ENCODE measurements around the gene CFAP97D1.
"Not testable (repeated sequence)": the region's sequence is repeated elsewhere in the genome, so short reads cannot be mapped to it uniquely, and the experiment has no call there.

Gene CFAP97D1

DNA sequence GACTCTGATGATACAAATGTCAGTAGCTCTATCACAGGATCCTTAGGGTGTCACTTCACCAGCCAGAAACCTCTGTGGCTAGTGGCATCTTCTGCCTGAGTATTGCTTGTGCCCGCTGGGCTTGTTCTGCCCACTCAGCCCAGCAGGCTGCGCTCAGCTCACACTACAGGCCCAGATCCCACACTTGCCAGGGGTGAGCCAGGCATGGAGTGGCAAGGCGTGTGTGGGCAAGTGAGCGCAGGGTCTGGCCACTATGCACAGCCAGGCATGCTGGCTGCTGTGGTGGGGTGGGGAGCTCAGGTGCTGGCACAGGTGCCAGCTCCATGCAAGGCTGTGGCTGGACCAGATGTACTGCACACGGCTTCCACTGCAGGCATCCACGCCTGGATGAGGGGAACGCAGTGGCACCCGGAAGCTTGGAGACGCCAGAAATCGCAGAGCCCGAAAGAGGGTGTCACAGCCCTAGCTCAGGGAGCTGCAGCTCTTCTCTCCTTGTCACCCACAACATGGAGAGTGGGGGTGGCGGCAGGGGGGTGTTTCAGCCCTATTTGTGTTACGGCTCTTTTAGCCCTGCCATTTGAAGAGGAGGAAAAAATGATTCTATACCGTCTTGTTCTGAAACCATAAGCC, 10.2 kb downstream of the CFAP97D1 start:
- in situ Hi-C loops (cut with MboI; ENCODE audit: low sequenced_read_pairs), result no loop called here

DNA sequence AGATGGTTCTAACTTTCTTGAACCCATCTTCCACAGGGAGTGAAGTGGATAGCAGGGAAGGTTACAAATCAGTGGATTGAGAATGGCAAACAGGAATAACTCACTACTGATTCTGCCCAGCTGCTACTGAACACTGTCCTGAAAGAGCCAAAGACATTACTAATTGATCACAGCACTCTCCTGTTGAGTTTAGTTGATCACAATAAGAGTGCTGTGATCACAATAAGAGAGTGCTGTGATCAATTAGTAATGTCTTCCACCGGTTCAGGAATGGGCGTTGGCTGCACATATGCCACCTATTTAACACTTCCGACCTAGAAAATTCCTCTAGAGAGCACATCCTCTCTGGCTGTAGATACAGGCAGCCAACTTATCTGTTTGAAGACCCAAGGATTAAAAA, 11.4 kb downstream of the CFAP97D1 start:
- in situ Hi-C loops (cut with MboI; ENCODE audit: low sequenced_read_pairs), result no loop called here

DNA sequence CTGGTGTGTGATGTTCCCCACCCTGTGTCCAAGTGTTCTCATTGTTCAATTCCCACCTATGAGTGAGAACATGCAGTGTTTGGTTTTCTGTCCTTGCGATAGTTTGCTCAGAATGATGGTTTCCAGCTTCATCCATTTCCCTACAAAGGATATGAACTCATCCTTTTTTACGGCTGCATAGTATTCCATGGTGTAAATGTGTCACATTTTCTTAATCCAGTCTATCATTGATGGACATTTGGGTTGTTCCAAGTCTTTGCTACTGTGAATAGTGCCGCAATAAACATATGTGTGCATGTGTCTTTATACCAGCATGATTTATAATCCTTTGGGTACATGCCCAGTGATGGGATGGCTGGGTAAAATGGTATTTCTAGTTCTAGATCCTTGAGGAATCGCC, 12.4 kb downstream of the CFAP97D1 start:
- in situ Hi-C loops (cut with MboI; ENCODE audit: low sequenced_read_pairs), result not testable (repeated sequence)

DNA sequence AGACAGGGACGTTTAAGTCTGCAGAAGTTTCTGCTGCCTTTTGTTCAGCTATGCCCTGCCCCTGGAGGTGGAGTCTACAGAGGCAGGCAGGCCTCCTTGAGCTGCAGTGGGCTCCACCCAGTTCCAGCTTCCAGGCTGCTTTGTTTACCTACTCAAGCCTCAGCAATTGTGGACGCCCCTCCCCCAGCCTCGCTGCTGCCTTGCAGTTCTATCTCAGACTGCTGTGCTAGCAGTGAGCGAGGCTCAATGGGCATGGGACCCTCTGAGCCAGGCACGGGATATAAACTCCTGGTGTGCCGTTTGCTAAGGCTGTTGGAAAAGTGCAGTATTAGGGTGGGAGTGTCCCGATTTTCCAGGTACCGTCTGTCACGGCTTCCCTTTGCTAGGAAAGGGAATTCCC, 17.8 kb downstream of the CFAP97D1 start:
- in situ Hi-C loops (cut with MboI; ENCODE audit: low sequenced_read_pairs), result not testable (repeated sequence)

DNA sequence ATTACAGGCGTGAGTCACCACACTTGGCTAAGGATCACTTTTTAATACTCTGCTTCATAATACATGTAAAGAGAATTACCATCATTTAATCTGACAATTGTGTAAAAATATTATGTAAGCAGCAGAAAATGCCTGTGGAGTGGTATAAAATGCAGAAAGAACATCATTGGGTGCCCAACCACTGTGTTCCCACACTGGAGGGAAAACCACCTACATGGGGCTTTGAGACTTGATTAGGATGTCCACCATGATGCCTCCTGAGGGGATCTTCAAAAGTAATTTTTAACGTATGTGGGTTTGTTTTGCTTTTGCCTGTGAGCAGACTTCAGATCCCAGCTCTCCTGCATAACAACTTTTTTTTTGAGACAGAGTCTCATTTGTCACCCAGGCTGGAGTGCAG, 18.8 kb downstream of the CFAP97D1 start:
- in situ Hi-C loops (cut with MboI; ENCODE audit: low sequenced_read_pairs), result no loop called here

DNA sequence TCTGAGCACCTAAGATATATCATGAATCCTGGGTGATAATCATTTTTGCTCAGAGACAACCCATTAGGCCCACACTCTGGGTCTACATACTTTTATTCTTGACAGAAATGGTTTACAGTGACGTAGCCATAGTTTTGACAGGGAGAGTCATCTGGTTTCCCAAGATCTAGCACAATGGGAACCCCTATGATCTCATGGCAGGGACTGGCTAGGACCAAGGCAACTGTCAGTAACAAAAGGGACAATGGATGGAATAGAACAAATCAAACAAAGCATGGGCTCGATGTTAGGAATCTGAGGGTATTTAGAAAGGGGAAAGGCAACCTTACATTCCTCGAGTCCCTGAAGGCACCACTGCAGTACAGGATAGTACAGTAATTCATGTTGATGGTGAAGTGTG, 20.5 kb downstream of the CFAP97D1 start:
- in situ Hi-C loops (cut with MboI; ENCODE audit: low sequenced_read_pairs), result no loop called here

DNA sequence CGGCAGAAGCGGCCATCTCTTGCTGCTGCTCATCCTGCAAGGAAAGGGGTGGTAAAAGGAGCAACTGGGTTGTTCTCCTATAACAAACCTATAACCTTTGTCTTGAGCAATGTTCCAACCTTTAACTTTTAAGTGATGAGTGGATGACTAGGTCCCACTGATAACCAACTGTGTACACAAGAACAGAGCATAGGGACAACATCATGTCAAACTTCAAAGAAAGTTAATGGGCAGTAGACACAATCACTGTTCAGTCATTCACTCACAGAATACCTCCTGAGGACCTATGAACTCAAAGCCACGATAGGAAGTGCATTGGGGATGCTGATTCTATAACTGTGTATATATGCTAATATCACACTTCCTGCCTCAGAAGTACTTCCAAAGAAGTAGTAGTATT, 21.6 kb downstream of the CFAP97D1 start:
- in situ Hi-C loops (cut with MboI; ENCODE audit: low sequenced_read_pairs), result no loop called here

DNA sequence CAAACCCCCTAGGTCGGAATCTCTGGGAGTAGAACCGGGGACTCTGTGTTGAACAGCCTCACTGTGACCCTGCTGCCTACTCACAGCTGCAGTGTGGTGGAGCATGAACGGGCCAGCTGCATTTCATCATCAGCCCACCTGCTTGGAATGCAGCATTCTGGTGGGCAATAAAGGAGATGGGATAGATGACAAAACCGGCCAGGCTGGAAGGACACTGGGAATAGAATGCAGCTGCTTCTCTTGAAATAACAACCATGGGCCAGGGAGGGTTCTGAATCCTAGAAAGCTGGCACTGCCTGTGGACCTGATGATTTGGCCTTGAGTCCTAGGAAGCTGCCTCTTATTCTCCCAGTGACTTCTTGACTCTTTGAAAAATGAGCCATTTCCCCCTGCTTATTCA, 23.5 kb downstream of the CFAP97D1 start:
- in situ Hi-C loops (cut with MboI; ENCODE audit: low sequenced_read_pairs), result no loop called here

DNA sequence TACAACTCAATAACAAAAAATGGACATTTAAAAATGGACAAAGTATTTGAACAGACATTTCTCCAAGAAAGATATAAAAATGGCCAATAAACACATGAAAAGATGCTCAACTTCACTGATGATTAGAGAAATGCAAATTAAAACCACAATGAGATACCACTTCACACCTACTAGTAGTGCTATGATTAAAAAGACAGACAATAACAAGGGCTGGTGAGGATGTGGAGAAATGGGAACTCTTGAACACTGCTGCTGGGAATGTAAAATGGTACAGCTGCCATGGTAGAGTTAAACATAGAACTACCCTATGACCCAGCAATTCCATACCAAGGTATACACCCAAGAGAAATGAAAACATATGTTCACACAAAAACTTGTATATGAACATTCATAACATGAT, 24.9 kb downstream of the CFAP97D1 start:
- in situ Hi-C loops (cut with MboI; ENCODE audit: low sequenced_read_pairs), result no loop called here

DNA sequence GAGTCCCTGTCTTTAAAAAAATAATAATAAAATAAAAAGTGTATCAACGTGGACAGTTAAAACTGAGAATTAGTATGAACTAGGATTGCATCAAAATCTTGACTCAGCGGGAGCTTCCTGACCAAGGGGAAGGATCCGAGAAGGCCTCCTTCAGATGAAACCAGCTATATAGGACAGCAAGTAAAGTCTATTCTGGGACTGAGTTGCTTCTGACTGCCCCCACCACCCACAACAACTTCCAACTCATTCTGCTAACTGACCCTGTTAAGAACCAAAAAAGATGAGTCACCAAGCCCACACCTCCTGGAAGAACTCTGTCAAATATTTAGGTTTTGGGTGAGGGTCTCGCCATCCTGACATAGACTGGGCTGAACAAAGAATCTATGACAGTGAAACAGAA, 27.8 kb downstream of the CFAP97D1 start:
- in situ Hi-C loops (cut with MboI; ENCODE audit: low sequenced_read_pairs), result no loop called here

DNA sequence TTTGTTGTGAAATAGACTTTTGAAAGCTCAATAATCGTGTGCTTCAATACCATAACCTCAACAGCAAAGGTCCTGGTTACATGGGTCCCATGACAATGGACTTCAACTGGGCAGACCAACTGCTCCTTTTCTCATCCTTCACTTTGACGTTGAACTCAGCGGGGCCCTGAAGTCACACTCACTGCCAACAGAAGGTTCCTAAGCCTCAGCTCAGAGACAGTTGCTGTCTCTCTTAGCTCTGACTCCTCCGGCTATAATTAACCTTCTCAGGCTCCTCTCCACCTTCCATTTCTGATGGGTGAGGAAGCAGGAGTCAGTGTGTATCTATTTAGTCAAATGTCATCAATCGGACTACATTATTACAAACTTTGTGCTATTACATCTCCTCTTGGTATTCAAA, 28.9 kb downstream of the CFAP97D1 start:
- in situ Hi-C loops (cut with MboI; ENCODE audit: low sequenced_read_pairs), result no loop called here

DNA sequence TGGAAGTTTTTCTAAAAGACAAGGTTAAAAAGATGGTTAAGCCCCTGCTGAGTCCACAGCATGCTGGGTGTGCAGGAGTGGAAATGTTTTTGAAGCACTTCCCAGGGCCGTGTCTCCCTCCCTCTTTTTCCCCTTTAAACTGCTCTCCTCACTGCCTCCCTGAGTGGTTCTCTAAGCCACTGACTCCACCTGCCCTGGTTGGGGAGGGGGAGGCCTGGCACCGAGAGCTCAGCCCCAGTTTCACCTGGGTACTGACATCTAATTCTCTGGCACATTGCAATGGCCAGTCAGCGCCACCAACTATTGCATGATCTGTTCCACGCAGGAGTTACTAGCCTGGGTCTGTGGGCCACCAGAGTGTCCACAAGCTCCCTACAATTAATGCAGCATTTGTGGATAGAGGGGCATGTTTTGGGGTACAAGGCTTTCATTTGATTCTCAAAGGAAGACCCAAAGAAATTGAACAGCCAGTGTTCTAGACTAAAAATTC, 30.0 kb downstream of the CFAP97D1 start:
- in situ Hi-C loops (cut with MboI; ENCODE audit: low sequenced_read_pairs), result no loop called here

DNA sequence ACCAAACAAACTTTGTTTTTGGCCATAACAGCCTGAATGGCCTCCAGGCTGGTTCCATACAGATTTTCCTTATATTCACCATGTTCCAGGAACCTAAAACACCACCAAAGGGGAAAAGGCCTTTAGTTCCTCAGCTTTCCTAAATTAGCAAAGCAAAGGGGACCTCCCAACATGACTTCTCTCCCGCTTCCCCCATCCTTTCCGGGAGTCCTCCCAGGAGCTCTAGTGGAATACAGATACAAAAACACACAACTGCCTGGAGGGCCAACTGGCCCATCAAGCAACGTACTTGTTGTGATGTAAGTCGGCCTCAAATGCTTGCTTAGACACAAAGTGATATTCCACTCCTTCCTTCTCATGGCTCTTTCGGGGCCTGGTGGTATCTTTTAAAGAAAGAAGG, 30.6 kb downstream of the CFAP97D1 start:
- in situ Hi-C loops (cut with MboI; ENCODE audit: low sequenced_read_pairs), result no loop called here

DNA sequence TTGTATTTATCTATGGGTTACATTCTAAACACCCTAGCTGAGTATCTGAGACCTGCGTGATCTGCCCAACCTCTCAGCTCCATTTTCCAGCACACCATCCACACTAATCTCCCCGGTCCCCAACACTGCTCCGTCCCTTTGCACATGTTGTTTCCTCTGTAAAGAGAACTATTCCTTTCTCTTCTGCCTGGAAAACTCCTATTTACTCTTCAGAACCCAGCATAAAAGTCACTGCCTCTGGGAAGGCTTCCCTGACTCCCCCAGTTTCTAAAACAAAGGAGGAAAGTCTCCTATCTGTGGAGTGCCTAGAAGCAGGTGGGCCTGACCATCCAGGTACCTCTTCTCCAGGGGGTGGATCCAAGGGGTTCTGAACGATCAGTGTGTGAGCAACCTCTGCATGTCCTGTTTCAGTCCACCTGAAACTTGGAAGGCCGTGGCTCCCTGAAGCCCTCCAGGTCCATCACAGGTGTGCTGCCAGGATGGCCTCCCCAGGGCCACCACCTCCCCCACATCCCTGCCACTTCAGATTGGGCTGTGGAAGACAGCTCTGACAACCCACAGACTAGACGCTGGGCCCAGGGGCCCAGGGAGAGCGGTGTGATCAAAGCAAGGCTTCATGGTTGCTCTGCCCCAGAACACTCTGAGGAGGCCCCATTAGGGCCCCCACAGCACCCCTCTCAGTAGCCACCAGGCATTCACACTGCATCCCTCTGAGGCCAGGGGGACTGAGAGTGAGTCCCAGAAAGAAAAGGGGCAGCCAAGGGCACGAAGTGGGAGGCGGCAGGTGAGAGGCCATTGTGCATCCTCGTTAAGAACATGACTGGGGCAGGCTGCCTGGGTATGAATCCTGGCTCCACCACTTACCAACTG, 32.4 kb downstream of the CFAP97D1 start:
- in situ Hi-C loops (cut with MboI; ENCODE audit: low sequenced_read_pairs), result no loop called here

DNA sequence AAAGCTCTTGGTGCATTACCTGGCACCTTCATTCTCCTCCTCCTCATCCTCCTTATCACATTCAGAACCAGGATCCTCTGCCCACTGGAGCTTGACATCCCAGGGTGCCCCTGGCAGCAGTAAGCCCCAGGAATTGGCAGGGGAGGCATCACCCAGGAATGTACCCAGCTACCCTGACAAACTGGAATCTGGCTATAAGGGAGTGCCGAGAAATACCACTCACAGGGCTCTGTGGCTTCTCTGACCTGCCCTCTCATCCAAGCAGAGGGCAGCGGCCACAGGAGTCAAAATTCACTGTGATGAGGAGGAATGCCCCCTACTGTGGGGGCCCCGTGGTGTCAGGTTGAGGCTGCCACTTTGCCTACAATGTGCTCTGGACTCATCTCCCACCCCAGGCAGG, 33.2 kb downstream of the CFAP97D1 start:
- in situ Hi-C loops (cut with MboI; ENCODE audit: low sequenced_read_pairs), result no loop called here

DNA sequence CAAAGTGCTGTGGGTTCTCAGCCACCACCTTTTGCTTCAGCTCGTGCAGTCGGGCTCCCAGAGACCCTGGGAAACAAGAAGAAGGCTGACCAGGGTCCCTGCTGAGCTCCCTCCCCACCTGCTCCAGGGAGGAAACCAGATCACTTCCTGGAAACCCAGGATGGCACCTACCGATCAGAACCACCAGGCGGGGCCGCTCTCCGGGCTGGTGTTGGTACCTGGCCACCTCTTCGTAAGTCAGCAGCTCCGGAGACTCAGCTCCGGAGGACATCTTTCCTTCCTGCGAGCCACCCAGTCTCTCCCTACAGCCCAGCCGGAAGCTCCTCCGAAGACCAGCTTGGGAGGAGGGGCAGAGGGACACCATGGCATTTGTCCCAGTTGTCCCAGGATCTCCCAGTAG, 33.8 kb downstream of the CFAP97D1 start:
- in situ Hi-C loops (cut with MboI; ENCODE audit: low sequenced_read_pairs), result no loop called here

DNA sequence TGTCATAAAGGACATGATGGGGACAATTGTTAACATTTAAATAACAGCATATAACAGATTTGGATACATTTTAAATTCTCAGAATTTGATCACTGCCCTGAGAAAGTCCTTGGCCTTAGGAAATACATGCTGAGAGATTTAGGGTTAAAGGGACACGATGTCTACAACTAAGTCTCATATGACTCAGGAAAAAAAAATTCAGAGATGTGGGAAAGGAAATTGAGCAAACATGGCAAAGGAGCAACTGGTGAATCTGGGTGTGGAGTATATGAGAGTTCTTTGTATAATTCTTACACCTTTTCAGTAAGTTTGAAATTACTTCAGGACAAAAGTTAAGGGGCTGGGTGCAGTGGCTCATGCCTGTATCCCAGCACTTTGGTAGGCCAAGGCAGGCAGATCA, 34.5 kb downstream of the CFAP97D1 start:
- in situ Hi-C loops (cut with MboI; ENCODE audit: low sequenced_read_pairs), result no loop called here

DNA sequence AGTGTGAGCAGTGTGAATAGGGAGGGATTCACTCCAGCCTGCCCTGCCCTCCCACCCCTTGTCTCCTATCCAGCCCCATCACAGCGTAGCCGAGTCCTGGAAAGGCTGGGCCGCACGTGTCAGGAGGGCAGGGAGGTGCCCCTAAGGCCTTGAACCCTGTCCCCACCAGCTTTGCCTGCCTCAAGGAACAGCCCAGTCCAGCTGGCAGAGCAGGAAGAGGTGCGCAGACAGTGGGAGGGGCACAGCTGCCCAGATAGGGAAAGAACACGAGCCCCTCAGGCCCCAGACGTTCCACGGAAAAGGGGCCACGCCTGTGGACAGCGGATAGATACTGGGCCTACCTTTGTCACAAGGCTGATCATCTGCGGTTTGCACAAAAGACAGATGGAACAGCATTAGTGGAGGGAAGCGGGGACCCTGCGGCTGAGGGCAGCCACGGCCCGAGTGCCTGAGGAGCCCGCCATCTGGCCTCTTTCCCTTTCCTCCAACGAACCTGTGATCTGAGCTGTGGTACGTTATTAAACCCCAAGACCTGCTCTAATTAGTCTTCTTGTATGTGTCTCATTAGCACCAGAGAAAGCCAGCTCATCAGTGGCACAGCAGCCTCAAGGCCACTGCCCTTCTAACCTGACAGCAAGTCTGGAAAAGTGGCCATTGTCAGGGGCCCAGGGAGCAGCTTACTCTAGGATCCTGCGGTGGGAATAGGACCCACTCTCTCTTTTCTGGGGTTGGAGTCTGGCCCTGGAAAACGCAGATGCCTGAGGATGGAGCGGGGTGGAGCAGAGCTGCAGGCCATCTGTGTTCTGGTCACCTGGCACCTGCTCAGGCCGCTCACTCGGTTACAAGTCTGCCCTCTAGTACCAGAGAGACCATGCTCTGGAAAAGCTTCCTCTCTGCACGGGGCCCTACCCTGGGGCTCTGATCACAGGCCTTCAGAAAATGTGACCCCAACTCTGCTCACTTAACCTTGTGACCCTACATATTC, 36.4 kb downstream of the CFAP97D1 start:
- in situ Hi-C loops (cut with MboI; ENCODE audit: low sequenced_read_pairs), result no loop called here

DNA sequence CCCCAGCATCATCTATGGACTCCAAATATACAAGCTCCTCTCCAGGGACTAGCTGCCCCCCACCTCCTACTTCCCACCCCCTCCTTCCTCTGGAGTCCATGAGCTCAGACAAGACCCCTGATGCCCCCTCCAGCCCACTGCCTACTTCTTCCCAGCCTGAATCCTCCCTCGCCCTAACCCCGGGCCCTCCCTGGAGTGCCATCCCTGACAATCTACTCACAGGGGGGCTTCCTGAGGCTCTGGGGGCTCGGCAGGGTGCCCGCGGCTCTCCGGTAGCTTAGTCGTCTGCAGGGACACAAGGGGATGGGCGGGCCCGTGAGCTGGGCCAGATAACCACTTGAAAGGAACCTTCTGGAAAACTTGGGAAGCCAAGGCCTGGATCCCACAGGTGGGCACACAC, 37.6 kb downstream of the CFAP97D1 start:
- in situ Hi-C loops (cut with MboI; ENCODE audit: low sequenced_read_pairs), result no loop called here

DNA sequence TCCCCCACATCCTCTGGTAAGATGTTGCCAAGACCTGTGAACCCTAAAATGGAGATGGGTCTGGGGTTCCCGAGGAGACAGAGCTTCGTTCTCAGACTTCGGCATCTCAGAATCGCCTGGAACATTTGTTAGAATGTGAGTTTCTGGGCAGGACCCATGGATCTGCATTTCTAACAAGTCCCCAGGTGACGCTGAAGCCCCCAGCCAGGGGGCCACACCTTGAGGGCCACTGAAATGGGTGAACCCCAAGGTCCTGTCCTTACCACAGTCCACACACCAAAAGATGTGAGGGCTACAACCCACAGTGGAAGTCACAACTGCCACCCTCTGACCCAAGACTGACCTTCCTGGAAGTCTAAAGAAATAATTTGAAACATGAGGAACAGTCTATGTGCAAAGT, 38.7 kb downstream of the CFAP97D1 start:
- in situ Hi-C loops (cut with MboI; ENCODE audit: low sequenced_read_pairs), result no loop called here

DNA sequence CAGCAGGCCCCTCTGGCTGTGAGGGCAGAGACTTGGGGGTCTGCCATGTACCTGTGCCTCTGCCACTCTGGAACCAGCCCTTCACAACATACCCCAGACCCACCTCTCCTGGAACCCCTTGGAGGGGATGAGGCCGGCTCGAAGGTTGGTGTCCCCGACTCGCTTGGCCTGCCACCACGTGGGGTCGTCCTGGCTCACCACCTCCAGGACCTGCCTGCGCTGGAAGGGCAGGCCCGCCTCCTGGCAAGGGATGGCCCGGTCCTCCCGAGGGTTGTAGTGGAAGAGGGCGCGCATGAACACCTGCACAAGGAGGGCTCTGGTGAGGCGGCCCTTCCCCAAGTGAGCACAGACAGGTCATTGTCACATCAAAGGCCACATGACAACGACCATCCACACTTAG, 40.5 kb downstream of the CFAP97D1 start:
- in situ Hi-C loops (cut with MboI; ENCODE audit: low sequenced_read_pairs), result no loop called here
